Calu3 (cell line): ENCODE measurements around the gene PPP3CA. TPM values are rescaled to one million over a fixed set of nuclear protein-coding genes. Genes with fewer than 3 reads are reported as not detected.

Source experiments
- BruUV-seq: library from RNA; stranded (reverse); fragments of 400-500 nt; replicated peaks from 2 replicates; lab custom pipeline; 2021; lab: Mats Ljungman, UMichigan
- CTCF ChIA-PET: fragments of 300-600 bp; sonication (Branson Sonifier 250); formaldehyde crosslinking; loops from one replicate; lab custom pipeline; 2022; ENCODE audit warnings: antibody characterized with exemption; lab: Charles Lee
- DNase-seq: peaks from one replicate; pipeline ENCODE4 v3.0.0; 2022
- H3K27ac Mint-ChIP-seq: one replicate; pipeline ENCODE4 v1.8.0; 2022; ENCODE audit warnings: mixed read lengths; ENCODE audit not compliant: unreplicated experiment
- H3K27me3 Mint-ChIP-seq: one replicate; pipeline ENCODE4 v1.8.0; 2022; ENCODE audit warnings: mixed read lengths; ENCODE audit not compliant: unreplicated experiment
- H3K36me3 Mint-ChIP-seq: one replicate; pipeline ENCODE4 v1.8.0; 2022; ENCODE audit warnings: mild to moderate bottlenecking, moderate library complexity, mixed read lengths; ENCODE audit not compliant: insufficient read depth, unreplicated experiment
- H3K4me1 Mint-ChIP-seq: one replicate; pipeline ENCODE4 v1.8.0; 2022; ENCODE audit warnings: mild to moderate bottlenecking, low read depth, mixed read lengths; ENCODE audit not compliant: unreplicated experiment
- H3K4me3 Mint-ChIP-seq: one replicate; pipeline ENCODE4 v1.8.0; 2022; ENCODE audit warnings: mild to moderate bottlenecking, low read depth, moderate library complexity, mixed read lengths; ENCODE audit not compliant: unreplicated experiment
- H3K9me3 Mint-ChIP-seq: one replicate; pipeline ENCODE4 v1.8.0; 2022; ENCODE audit warnings: low read depth, mixed read lengths; ENCODE audit not compliant: unreplicated experiment
- intact Hi-C: fragments of 100-400 bp; cut with micrococcal nuclease; formaldehyde crosslinking; loops from one replicate; pipeline ENCODE4 v1.10.0; 2022; ENCODE audit not compliant: unreplicated experiment
- total RNA-seq: library from RNA; stranded (reverse); gene quantifications from 2 replicates; pipeline ENCODE4 v1.2.3, GENCODE V29; 2022
- TF ChIP-seq, protein P1 (sequence below): fragments of 200-600 bp; IDR thresholded peaks from one replicate; pipeline ENCODE4 v1.8.0; 2022; ENCODE audit warnings: antibody characterized with exemption; ENCODE audit not compliant: unreplicated experiment

Gene PPP3CA
- total RNA-seq, 1 experiment from 2014 or later: 33.7 TPM

DNA sequence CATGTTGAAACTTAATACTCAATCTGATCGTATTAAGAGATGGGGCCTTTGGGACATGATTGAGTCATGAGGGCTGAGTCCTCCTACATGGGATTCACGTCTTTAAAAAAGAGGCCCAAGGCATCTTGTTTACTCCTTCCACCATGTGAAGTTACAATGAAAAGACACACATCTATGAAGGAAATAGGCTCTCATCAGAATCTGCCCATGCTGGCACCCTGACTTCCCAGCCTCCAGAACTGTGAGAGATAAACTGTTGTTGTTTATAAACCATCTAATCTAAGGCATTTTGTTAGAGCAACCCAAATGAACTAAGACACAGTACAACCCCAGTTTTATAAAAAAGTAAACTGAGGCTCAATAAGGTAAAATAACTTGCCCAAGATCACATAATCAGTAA lies 32.3 kb downstream of the PPP3CA start:
- TF ChIP-seq, protein P1, sequence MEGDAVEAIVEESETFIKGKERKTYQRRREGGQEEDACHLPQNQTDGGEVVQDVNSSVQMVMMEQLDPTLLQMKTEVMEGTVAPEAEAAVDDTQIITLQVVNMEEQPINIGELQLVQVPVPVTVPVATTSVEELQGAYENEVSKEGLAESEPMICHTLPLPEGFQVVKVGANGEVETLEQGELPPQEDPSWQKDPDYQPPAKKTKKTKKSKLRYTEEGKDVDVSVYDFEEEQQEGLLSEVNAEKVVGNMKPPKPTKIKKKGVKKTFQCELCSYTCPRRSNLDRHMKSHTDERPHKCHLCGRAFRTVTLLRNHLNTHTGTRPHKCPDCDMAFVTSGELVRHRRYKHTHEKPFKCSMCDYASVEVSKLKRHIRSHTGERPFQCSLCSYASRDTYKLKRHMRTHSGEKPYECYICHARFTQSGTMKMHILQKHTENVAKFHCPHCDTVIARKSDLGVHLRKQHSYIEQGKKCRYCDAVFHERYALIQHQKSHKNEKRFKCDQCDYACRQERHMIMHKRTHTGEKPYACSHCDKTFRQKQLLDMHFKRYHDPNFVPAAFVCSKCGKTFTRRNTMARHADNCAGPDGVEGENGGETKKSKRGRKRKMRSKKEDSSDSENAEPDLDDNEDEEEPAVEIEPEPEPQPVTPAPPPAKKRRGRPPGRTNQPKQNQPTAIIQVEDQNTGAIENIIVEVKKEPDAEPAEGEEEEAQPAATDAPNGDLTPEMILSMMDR: no peak
- BruUV-seq: no TSS peak
- intact Hi-C loops: no loop called here
- CTCF ChIA-PET: no interaction called here
- Mint-ChIP-seq H3K9me3 (peaks cover 2% of the 10 kb centered on the region), H3K4me1 (no peaks in the 10 kb centered on the region), H3K4me3 (no peak overlapping the region), H3K27ac (no peak overlapping the region), H3K27me3 (no peaks in the 10 kb centered on the region), H3K36me3 (no peaks in the 10 kb centered on the region)
- no peak for DNase-seq

DNA sequence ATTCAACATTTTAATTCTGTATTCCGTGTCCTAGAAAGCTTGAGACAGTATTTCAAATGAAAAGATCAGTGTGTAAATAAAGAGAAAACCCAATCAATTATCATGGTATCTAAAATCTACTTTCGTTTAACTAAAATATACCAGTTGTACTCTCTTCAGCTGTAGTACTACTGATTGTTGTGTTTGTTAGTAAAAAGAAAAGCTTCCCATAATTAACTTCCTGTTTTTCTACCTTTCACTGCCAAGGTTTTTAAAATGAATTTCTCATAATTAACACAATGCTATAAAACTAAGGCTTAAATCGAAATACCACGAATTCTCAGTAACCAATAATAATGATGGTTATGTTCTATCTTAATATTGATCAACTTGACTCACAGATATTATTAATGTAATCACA lies 37.4 kb downstream of the PPP3CA start:
- Mint-ChIP-seq H3K27me3 (no peaks in the 10 kb centered on the region), H3K27ac (no peak overlapping the region), H3K4me1 (peaks cover 13% of the 10 kb centered on the region), H3K4me3 (no peak overlapping the region), H3K36me3 (no peaks in the 10 kb centered on the region), H3K9me3 (no peaks in the 10 kb centered on the region)
- CTCF ChIA-PET: no interaction called here
- no peak for DNase-seq
- no TSS peak for BruUV-seq
- TF ChIP-seq, protein P1: no peak
- intact Hi-C loops: no loop called here

DNA sequence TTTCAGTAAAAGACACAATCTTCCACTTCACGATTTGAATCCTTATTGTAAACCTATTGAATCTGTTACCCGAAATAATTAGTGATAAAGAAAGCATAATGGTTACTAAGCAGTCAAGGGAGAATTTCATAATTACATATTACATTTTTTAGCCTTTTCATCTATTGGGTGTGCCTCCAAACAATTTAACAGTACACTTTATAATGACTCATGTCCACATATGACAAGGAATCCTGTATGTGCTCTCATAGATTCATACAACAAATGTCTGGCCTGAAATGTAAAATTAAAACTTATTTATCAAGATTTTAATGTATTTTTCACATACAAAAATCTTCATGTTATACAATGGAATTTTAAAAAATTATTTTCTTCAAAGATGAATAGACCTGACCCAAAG lies 39.4 kb downstream of the PPP3CA start:
- Mint-ChIP-seq H3K27me3 (no peaks in the 10 kb centered on the region), H3K36me3 (no peaks in the 10 kb centered on the region), H3K4me1 (peaks cover 13% of the 10 kb centered on the region), H3K4me3 (no peak overlapping the region), H3K27ac (no peak overlapping the region), H3K9me3 (no peaks in the 10 kb centered on the region)
- intact Hi-C loops: no loop called here
- CTCF ChIA-PET: no interaction called here
- DNase-seq: no peak
- BruUV-seq: no TSS peak
- TF ChIP-seq, protein P1: no peak

DNA sequence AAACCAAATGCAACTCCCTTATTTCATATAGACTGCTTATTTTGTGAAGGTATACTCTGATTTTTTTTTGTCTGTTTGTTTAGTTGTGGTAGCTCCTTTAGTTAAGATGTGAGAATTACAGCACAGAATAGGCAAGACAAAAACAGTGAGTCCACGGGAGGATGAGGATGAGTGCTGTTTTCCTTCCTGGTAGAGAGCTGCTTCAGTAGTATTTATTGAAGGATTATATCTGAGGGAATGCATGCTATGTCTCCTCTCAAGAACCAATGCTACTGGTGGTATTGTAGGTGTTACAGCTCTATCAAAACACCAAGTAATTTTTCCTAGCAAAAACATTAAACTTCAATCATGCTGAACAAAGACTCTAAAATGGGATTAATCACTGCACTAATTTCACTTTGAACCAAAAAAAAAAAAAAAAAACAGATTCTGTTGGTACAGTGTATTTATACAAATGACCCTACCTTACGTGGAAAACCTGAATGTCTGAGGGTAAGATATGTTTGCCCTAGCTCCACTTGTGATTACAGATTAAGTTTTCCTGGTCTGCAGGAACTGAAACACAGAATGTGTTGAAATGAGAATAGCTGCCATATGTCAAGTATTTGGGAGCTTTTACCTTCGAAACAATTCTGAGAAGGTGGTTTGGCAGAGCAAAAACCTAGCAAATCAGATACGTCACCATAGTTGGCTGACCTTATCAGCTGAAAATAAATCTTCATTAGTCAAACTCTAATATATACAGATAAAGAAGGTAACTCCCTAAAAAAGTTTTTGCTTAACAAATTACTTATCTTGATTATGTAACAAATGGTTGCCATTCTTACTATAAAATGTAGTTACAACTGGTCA lies 40.3 kb downstream of the PPP3CA start:
- Mint-ChIP-seq H3K9me3 (no peaks in the 10 kb centered on the region), H3K27me3 (no peaks in the 10 kb centered on the region), H3K4me3 (peak overlapping the region; percentile 34), H3K27ac (peak overlapping the region; percentile 63), H3K36me3 (no peaks in the 10 kb centered on the region), H3K4me1 (peaks cover 13% of the 10 kb centered on the region)
- intact Hi-C loops: no loop called here
- TF ChIP-seq, protein P1: no peak
- BruUV-seq: no TSS peak
- DNase-seq: no peak
- CTCF ChIA-PET: interaction anchor here (0.7 kb wide), 1 partner anchor 26 kb away, joined by 4 read pairs; no protein-coding TSS in a partner anchor
